ENCODE results near the gene CYB561D1. TPM values are rescaled to one million over a fixed set of nuclear protein-coding genes. Genes with fewer than 3 reads are reported as not detected.
A peak's percentile ranks its signal among the peaks of the same experiment; 100 is the strongest.

Gene CYB561D1
- total and polyA plus RNA-seq, 4 experiments from 2014 or later: 13.6 to 41.6 (median 28.9) TPM

DNA sequence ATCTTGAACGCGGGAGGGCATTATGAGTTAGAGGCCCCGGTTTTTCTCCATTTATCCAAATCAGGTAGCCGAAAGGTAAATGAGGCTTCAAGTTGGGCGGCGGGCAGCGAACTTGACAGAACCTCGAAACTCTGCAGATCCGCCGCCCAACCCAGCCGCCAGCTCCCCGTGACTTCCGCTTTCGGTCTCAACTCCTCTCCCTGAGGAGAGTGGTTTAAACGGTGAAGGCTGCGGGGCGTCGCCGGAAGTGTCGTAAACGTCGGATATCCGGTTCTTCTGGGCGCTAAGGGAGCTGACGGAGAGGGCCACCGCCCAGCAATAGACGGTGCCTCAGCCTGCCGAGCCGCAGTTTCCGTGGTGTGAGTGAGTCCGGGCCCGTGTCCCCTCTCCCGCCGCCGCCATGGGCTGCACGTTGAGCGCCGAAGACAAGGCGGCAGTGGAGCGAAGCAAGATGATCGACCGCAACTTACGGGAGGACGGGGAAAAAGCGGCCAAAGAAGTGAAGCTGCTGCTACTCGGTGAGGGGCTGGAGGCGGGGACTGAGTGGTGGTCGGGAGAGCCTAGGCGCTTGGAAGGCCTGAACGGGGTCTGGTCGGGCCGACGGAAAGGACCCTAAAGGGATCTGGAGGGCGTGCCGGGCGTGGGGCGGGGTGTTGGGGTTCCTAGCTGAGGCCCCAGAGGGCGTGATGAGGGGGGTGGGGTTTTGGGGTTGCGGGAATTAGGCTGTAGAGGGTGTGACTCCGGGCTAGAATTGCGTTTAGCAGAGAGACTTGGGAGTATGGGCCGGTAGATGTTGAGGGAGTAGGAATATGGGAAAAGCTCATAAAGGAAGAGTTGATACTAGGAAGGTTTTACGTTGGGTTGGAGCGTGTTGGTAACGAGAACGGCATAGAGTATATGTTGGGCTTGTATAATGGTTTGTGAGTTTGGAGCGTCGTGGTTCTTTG lies 54.7 kb downstream of the CYB561D1 start, which contains the start of gene GNAI3:
TSS of gene GNAI3 (plus strand) at position 295 of the 947 bp plus-strand sequence. CDS start at position 401, 106 bp downstream.
- Mint-ChIP-seq H3K9me3 (peaks cover 0 to 1% (median 0%) of the 10 kb centered on the region in 8 donors), H3K27me3 (no peaks in the 10 kb centered on the region), H3K36me3 (peaks cover 0 to 18% of the 10 kb centered on the region in 2 donors), H3K4me3 (peak within 1 kb of the TSS; percentile 93 to 100 (median 98)), H3K4me1 (peaks cover 41 to 65% (median 49%) of the 10 kb centered on the region in 4 donors), H3K27ac (peak within 1 kb of the TSS; percentile 92 to 100 (median 99))
- Histone ChIP-seq H3K36me3 (ENCODE audit: insufficient read depth, low read length) (no peaks in the 10 kb centered on the region), H3K4me3 (ENCODE audit: low read length in 2 of 2) (peak within 1 kb of the TSS; percentile 94 to 99), H3K9me3 (ENCODE audit: control insufficient read depth in 1 of 2, low read length in 2 of 2) (no peaks in the 10 kb centered on the region), H3K27ac (ENCODE audit: low read depth, low read length) (peak within 1 kb of the TSS; percentile 97), H3K4me1 (ENCODE audit: insufficient read depth, low read length) (peaks cover 60% of the 10 kb centered on the region), H3K27me3 (ENCODE audit: insufficient read depth, low read length) (no peaks in the 10 kb centered on the region)
- DNase-seq: peak; percentile 94 to 99 (median 96)
- ChIA-PET POLR2A (ENCODE audit: partially characterized antibody) (interaction anchor here (0.6 to 3.2 kb wide), 52 partner anchors 8 to 1087 kb away, joined by 3 to 114 read pairs (median 5); partner anchors contain the start of genes AHCYL1, AMIGO1, AMPD2 and ATXN7L2), CTCF (ENCODE audit: partially characterized antibody) (interaction anchor here (0.7 to 3.5 kb wide), 27 partner anchors 10 to 448 kb away, joined by 3 to 32 read pairs (median 5); partner anchors contain the start of genes AHCYL1, AMPD2, ATXN7L2 and CYB561D1)
- intact Hi-C loops (cut with micrococcal nuclease): loop anchor here (1.0 to 5.0 kb wide), 6 partner anchors 34 to 790 kb away; partner anchors contain the start of genes PSMA5 and RBM15

Other genes with a start within 250 kb of the CYB561D1 start
- gene CELSR2, start 244.6 kb upstream of the CYB561D1 start, total RNA-seq: 1 to 10 TPM; 2.6 to 3.1 TPM
- under 1 TPM in 1 of 2 donors, not detected in 1; 0.52 TPM for gene CELSR2, start 244.6 kb upstream of the CYB561D1 start, polyA plus RNA-seq
- under 1 TPM; 0.17 to 0.28 TPM for gene PSRC1, start 210.9 kb upstream of the CYB561D1 start, total RNA-seq
- gene PSRC1, start 210.9 kb upstream of the CYB561D1 start, polyA plus RNA-seq: under 1 TPM; 0.18 to 0.31 TPM
- not detected for gene MYBPHL, start 187.1 kb upstream of the CYB561D1 start, total RNA-seq
- gene MYBPHL, start 187.1 kb upstream of the CYB561D1 start, polyA plus RNA-seq: not detected
- under 1 TPM; 0.69 to 0.93 TPM for gene SORT1, start 96.2 kb upstream of the CYB561D1 start, total RNA-seq
- not detected for gene SORT1, start 96.2 kb upstream of the CYB561D1 start, polyA plus RNA-seq
- 10 to 100 TPM; 87.7 to 90.2 TPM for gene PSMA5, start 67.6 kb upstream of the CYB561D1 start, total RNA-seq
- 100 to 1,000 TPM in 1 of 2 donors, 10 to 100 TPM in 1; 96.7 to 122 TPM for gene PSMA5, start 67.6 kb upstream of the CYB561D1 start, polyA plus RNA-seq
- not detected for gene SYPL2, start 27.5 kb upstream of the CYB561D1 start, total RNA-seq
- not detected for gene SYPL2, start 27.5 kb upstream of the CYB561D1 start, polyA plus RNA-seq
- 1 to 10 TPM; 7.4 to 9.0 TPM for gene ATXN7L2, start 10.2 kb upstream of the CYB561D1 start, total RNA-seq
- 1 to 10 TPM; 1.9 to 6.9 TPM for gene ATXN7L2, start 10.2 kb upstream of the CYB561D1 start, polyA plus RNA-seq
- 10 to 100 TPM; 28.1 to 29.3 TPM for gene AMIGO1, start 15.6 kb downstream of the CYB561D1 start, total RNA-seq
- gene AMIGO1, start 15.6 kb downstream of the CYB561D1 start, polyA plus RNA-seq: 10 to 100 TPM in 1 of 2 donors, 1 to 10 TPM in 1; 6.4 to 19.8 TPM
- gene GPR61, start 45.8 kb downstream of the CYB561D1 start, total RNA-seq: under 1 TPM in 1 of 2 experiments, not detected in 1; 0.53 TPM
- under 1 TPM; 0.35 to 0.84 TPM for gene GPR61, start 45.8 kb downstream of the CYB561D1 start, polyA plus RNA-seq
- 1 to 10 TPM; 7.7 to 8.1 TPM for gene GNAI3, start 54.5 kb downstream of the CYB561D1 start, total RNA-seq
- gene GNAI3, start 54.5 kb downstream of the CYB561D1 start, polyA plus RNA-seq: 10 to 100 TPM in 1 of 2 donors, 1 to 10 TPM in 1; 9.8 to 11.6 TPM
- gene GNAT2, start 125.5 kb downstream of the CYB561D1 start, total RNA-seq: not detected
- gene GNAT2, start 125.5 kb downstream of the CYB561D1 start, polyA plus RNA-seq: not detected
- 10 to 100 TPM; 87.0 to 96.1 TPM for gene AMPD2, start 125.7 kb downstream of the CYB561D1 start, total RNA-seq
- 10 to 100 TPM; 43.8 to 56.2 TPM for gene AMPD2, start 125.7 kb downstream of the CYB561D1 start, polyA plus RNA-seq
- gene GSTM4, start 162.0 kb downstream of the CYB561D1 start, total RNA-seq: 10 to 100 TPM; 12.6 to 14.2 TPM
- 10 to 100 TPM in 1 of 2 donors, 1 to 10 TPM in 1; 1.7 to 10.4 TPM for gene GSTM4, start 162.0 kb downstream of the CYB561D1 start, polyA plus RNA-seq
- gene GSTM2, start 174.0 kb downstream of the CYB561D1 start, total RNA-seq: 10 to 100 TPM; 30.9 to 31.4 TPM
- gene GSTM2, start 174.0 kb downstream of the CYB561D1 start, polyA plus RNA-seq: 10 to 100 TPM; 11.8 to 14.0 TPM
- gene GSTM1, start 193.7 kb downstream of the CYB561D1 start, total RNA-seq: not detected
- gene GSTM1, start 193.7 kb downstream of the CYB561D1 start, polyA plus RNA-seq: under 1 TPM in 1 of 2 donors, not detected in 1; 0.49 TPM
- not detected for gene GSTM5, start 218.2 kb downstream of the CYB561D1 start, total RNA-seq
- not detected for gene GSTM5, start 218.2 kb downstream of the CYB561D1 start, polyA plus RNA-seq
- 1 to 10 TPM; 1.2 TPM for gene GSTM3, start 246.9 kb downstream of the CYB561D1 start, total RNA-seq
- 10 to 100 TPM; 25.7 to 44.3 TPM for gene GSTM3, start 246.9 kb downstream of the CYB561D1 start, polyA plus RNA-seq